Measurements from ENCODE around the gene DDX59.

DNA sequence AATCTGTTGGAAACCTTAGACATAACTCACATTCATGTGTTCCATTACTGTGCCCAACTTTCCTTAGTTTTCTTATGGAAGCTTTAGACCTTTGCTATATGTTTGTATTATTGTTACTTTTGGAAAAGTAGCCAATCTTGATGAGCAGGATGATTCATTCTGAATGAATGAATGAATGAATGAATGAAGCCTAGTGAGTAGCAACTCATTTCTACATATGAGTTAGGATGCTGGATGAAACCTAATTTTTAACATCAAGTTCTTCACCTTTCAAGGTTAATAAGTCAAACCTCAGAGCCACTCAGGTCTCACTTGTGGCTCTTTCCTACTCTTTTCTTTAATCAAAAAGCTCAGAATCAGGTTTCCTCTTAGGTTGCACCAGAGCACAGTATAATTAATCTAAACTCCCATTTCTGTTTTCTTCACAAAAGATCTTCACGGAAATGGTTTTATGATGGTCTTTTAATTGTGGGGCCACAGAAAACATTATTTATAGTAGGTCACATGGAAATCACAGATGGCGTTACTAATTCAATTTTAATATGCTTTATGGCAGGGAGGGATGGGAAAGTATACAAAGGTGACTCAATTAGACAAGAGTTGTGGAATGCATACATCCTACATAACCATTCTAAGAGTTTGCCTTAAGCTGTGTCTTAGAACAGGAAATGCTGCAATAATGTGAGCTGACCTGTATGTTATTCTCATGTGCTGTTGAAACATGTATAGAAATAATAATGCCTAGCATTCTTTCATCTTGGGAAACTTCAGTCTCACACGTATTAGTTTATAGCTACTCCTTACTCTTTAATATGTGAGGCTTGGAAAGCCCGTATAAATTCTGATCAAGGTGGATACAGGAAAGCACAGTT lies 4.5 kb upstream of the DDX59 start:
- TF ChIP-seq POLR2AphosphoS5 (IDR thresholded peaks at IDR 0.05) (no peak), CTCF (IDR thresholded peaks at IDR 0.05) (no peak), POLR2A (IDR thresholded peaks at IDR 0.05) (no peak)

Data from stomach (tissue), 4 donors.